ENCODE results near the gene IQCF5. TPM values are rescaled to one million over a fixed set of nuclear protein-coding genes. Genes with fewer than 3 reads are reported as not detected.

Gene IQCF5
- total and polyA plus RNA-seq, 7 donors = not detected

GRCh38 chr3:51887620-51888019, 12.2 kb upstream of the IQCF5 start:
- intact Hi-C loops (cut with DNase I) = no loop called here
- H3K9me3 ChIP-seq = no peaks in the 10 kb centered on the region
- H3K27me3 ChIP-seq = no peaks in the 10 kb centered on the region
- 61 to 87% methylated on average over 2 of the region's 2 CpGs for WGBS, 2 donors
- DNase-seq = no peak
- H3K4me3 ChIP-seq = no peak overlapping the region
- TF ChIP-seq POLR2AphosphoS5 (IDR thresholded peaks at IDR 0.05) (no peak), CTCF (IDR thresholded peaks at IDR 0.05) (no peak), EP300 (IDR thresholded peaks at IDR 0.05) (no peak), POLR2A (IDR thresholded peaks at IDR 0.05) (no peak)
- H3K4me1 ChIP-seq = no peaks in the 10 kb centered on the region
- no peak overlapping the region for H3K27ac ChIP-seq
- H3K36me3 ChIP-seq = no peaks in the 10 kb centered on the region

- no peak for TF ChIP-seq EP300 (IDR thresholded peaks at IDR 0.05)
- no peak for TF ChIP-seq POLR2A (IDR thresholded peaks at IDR 0.05)
- H3K27ac ChIP-seq = no peak overlapping the region
- H3K27me3 ChIP-seq = no peaks in the 10 kb centered on the region
- intact Hi-C loops (cut with DNase I) = no loop called here
- no peak for DNase-seq
- H3K9me3 ChIP-seq = no peaks in the 10 kb centered on the region
- H3K4me3 ChIP-seq = no peak overlapping the region
- no peaks in the 10 kb centered on the region for H3K36me3 ChIP-seq
- H3K4me1 ChIP-seq = no peaks in the 10 kb centered on the region
Measured at GRCh38 chr3:51886447-51886846, 11.0 kb upstream of the IQCF5 start.

GRCh38 chr3:51879937-51880336, 4.5 kb upstream of the IQCF5 start:
- Histone ChIP-seq H3K27me3 (no peaks in the 10 kb centered on the region), H3K4me3 (no peak overlapping the region), H3K27ac (no peak overlapping the region), H3K36me3 (no peaks in the 10 kb centered on the region), H3K4me1 (no peaks in the 10 kb centered on the region), H3K9me3 (no peaks in the 10 kb centered on the region)
- TF ChIP-seq POLR2AphosphoS5 (IDR thresholded peaks at IDR 0.05) (no peak), EP300 (IDR thresholded peaks at IDR 0.05) (no peak)
- intact Hi-C loops (cut with DNase I) = no loop called here
- WGBS, 2 donors = 35 to 36% methylated on average over 2 of the region's 2 CpGs
- no peak for DNase-seq

- Histone ChIP-seq H3K4me3 (no peak overlapping the region), H3K9me3 (no peaks in the 10 kb centered on the region), H3K36me3 (no peaks in the 10 kb centered on the region), H3K27me3 (no peaks in the 10 kb centered on the region), H3K27ac (no peak overlapping the region), H3K4me1 (no peaks in the 10 kb centered on the region)
- no peak for TF ChIP-seq POLR2AphosphoS5 (IDR thresholded peaks at IDR 0.05)
- no peak for TF ChIP-seq EP300 (IDR thresholded peaks at IDR 0.05)
- no peak for DNase-seq
- WGBS, 2 donors = 52 to 56% methylated on average over 6 of the region's 6 CpGs
- intact Hi-C loops (cut with DNase I) = no loop called here
Measured at GRCh38 chr3:51876186-51876585, 785 bp upstream of the IQCF5 start.

GRCh38 chr3:51874889-51875288, 512 bp downstream of the IQCF5 start:
- Histone ChIP-seq H3K4me1 (no peaks in the 10 kb centered on the region), H3K27me3 (no peaks in the 10 kb centered on the region), H3K36me3 (no peaks in the 10 kb centered on the region), H3K4me3 (no peak overlapping the region), H3K9me3 (no peaks in the 10 kb centered on the region), H3K27ac (no peak overlapping the region)
- no peak for DNase-seq
- no peak for TF ChIP-seq POLR2A (IDR thresholded peaks at IDR 0.05)
- TF ChIP-seq EP300 (IDR thresholded peaks at IDR 0.05) = no peak
- no peak for TF ChIP-seq CTCF (IDR thresholded peaks at IDR 0.05)
- no peak for TF ChIP-seq POLR2AphosphoS5 (IDR thresholded peaks at IDR 0.05)
- 45 to 68% methylated on average over 4 of the region's 4 CpGs for WGBS, 2 donors
- intact Hi-C loops (cut with DNase I) = no loop called here

- 79 to 80% methylated on average over 2 of the region's 2 CpGs for WGBS, 2 donors
- H3K4me3 ChIP-seq = no peak overlapping the region
- H3K36me3 ChIP-seq = no peaks in the 10 kb centered on the region
- no peaks in the 10 kb centered on the region for H3K4me1 ChIP-seq
- no peaks in the 10 kb centered on the region for H3K27me3 ChIP-seq
- intact Hi-C loops (cut with DNase I) = no loop called here
- no peak for DNase-seq
- no peak overlapping the region for H3K27ac ChIP-seq
- no peaks in the 10 kb centered on the region for H3K9me3 ChIP-seq
- no peak for TF ChIP-seq CTCF (IDR thresholded peaks at IDR 0.05)
- no peak for TF ChIP-seq POLR2AphosphoS5 (IDR thresholded peaks at IDR 0.05)
- TF ChIP-seq EP300 (IDR thresholded peaks at IDR 0.05) = no peak
- TF ChIP-seq POLR2A (IDR thresholded peaks at IDR 0.05) = no peak
Measured at GRCh38 chr3:51874411-51874810, 990 bp downstream of the IQCF5 start.

Data from sigmoid colon (tissue), 7 donors.